Measurements from ENCODE around the gene POLR3K.

GRCh38 chr16:64914-65255 lies 11.5 kb upstream of the POLR3K start:
- no peak for TF ChIP-seq CTCF (conservative IDR thresholded peaks at IDR 0.05; ENCODE audit: low read depth, low read length)
- TF ChIP-seq EZH2phosphoT487 (IDR thresholded peaks at IDR 0.05; ENCODE audit: borderline replicate concordance, low read length) = no peak

All from PC-3 (cell line).